Brain microvascular endothelial cell (primary cell): ENCODE measurements around the gene BRD8.

ENCODE experiments used
- DNase-seq: peaks from one replicate; pipeline ENCODE4 v3.0.0-alpha.2; 2020
- H3K27ac ChIP-seq: fragments of 250-450 bp; sonication (Bioruptor Pico); 2 replicates; pipeline ENCODE4 v1.5.1; 2020; ENCODE audit warnings: mild to moderate bottlenecking, moderate library complexity
- H3K27me3 ChIP-seq: fragments of 250-450 bp; sonication (Bioruptor Pico); replicated peaks from 2 replicates; pipeline ENCODE4 v1.5.1; 2020; ENCODE audit warnings: mild to moderate bottlenecking
- H3K36me3 ChIP-seq: fragments of 250-450 bp; sonication (Bioruptor Pico); replicated peaks from 2 replicates; pipeline ENCODE4 v1.5.1; 2020; ENCODE audit warnings: mild to moderate bottlenecking
- H3K4me3 ChIP-seq: 2 replicates; pipeline ENCODE4 v1.5.1; 2011; ENCODE audit warnings: low read depth, mild to moderate bottlenecking, control low read depth, low read length, moderate library complexity
- CTCF ChIP-seq: IDR thresholded peaks from 2 replicates; pipeline ENCODE4 v1.5.1; 2011; ENCODE audit warnings: low read depth, mild to moderate bottlenecking, moderate library complexity, low read length, control low read depth, inconsistent platforms; ENCODE audit errors: missing control alignments
- in situ Hi-C: cut with HindIII; loops from 2 replicates; pipeline ENCODE4 v1.10.0; 2017; ENCODE audit warnings: low sequenced_read_pairs, low pct_ligation_motif_present

BRD8 gene

GRCh38 chr5:138139781-138140090 lies 38.7 kb downstream of the BRD8 start:
- in situ Hi-C loops, result no loop called here
- Histone ChIP-seq H3K27ac (no peak overlapping the region), H3K36me3 (no peaks in the 10 kb centered on the region), H3K27me3 (no peaks in the 10 kb centered on the region), H3K4me3 (no peak overlapping the region)
- DNase-seq, result no peak
- TF ChIP-seq CTCF, result no peak

GRCh38 chr5:138138949-138139780 lies 39.3 kb downstream of the BRD8 start, which contains the start of gene NME5:
Gene NME5, minus strand, starts transcription at chr5:138139428. Its CDS starts 648 bp downstream, at chr5:138138780.
- peak; percentile 55 for DNase-seq
- Histone ChIP-seq H3K27ac (no peak within 1 kb of the TSS), H3K27me3 (no peaks in the 10 kb centered on the region), H3K4me3 (peak within 1 kb of the TSS; percentile 69), H3K36me3 (no peaks in the 10 kb centered on the region)
- TF ChIP-seq CTCF, result no peak
- in situ Hi-C loops, result no loop called here

- TF ChIP-seq CTCF, result no peak
- no peaks in the 10 kb centered on the region for H3K36me3 ChIP-seq
- no peaks in the 10 kb centered on the region for H3K27me3 ChIP-seq
- in situ Hi-C loops, result no loop called here
- peak overlapping the region; percentile 40 for H3K4me3 ChIP-seq
- DNase-seq, result no peak
- H3K27ac ChIP-seq, result no peak overlapping the region
Observed at GRCh38 chr5:138132543-138132942, 45.9 kb downstream of the BRD8 start.

- Histone ChIP-seq H3K27me3 (no peaks in the 10 kb centered on the region), H3K27ac (no peak overlapping the region), H3K4me3 (no peak overlapping the region), H3K36me3 (no peaks in the 10 kb centered on the region)
- in situ Hi-C loops, result no loop called here
- no peak for TF ChIP-seq CTCF
- no peak for DNase-seq
Observed at GRCh38 chr5:138129347-138129746, 49.1 kb downstream of the BRD8 start.

- no peak overlapping the region for H3K4me3 ChIP-seq
- TF ChIP-seq CTCF, result no peak
- H3K27me3 ChIP-seq, result no peaks in the 10 kb centered on the region
- DNase-seq, result no peak
- in situ Hi-C loops, result no loop called here
- no peaks in the 10 kb centered on the region for H3K36me3 ChIP-seq
- no peak overlapping the region for H3K27ac ChIP-seq
Observed at GRCh38 chr5:138128334-138128733, 50.1 kb downstream of the BRD8 start.

GRCh38 chr5:138115254-138115653 lies 63.2 kb downstream of the BRD8 start:
- TF ChIP-seq CTCF, result no peak
- in situ Hi-C loops, result no loop called here

More at GRCh38 chr5:138115254-138115653, 63.2 kb downstream of the BRD8 start:
- no peak overlapping the region for H3K27ac ChIP-seq
- no peak for DNase-seq
- no peaks in the 10 kb centered on the region for H3K36me3 ChIP-seq
- H3K27me3 ChIP-seq, result no peaks in the 10 kb centered on the region
- no peak overlapping the region for H3K4me3 ChIP-seq
